H9 (cell line): ENCODE results near the gene LRIG1. TPM values are rescaled to one million over a fixed set of nuclear protein-coding genes. Genes with fewer than 3 reads are reported as not detected.

Experiments used
- DNase-seq: peaks from one replicate; pipeline ENCODE4 v3.0.0-alpha.2; 2017
- H2AFZ ChIP-seq: one replicate; pipeline ENCODE4 v1.6.1; 2013; ENCODE audit warnings: mild to moderate bottlenecking, low read length, control low read depth, moderate library complexity
- H2AK5ac ChIP-seq: 2 replicates; pipeline ENCODE4 v1.6.1; 2013; ENCODE audit warnings: low read length, control low read depth, mixed read lengths; ENCODE audit not compliant: insufficient read length
- H2BK120ac ChIP-seq: one replicate; pipeline ENCODE4 v1.6.1; 2013; ENCODE audit warnings: low read depth, mild to moderate bottlenecking, low read length, control low read depth, inconsistent platforms; ENCODE audit not compliant: poor library complexity, severe bottlenecking
- H2BK12ac ChIP-seq: 2 replicates; pipeline ENCODE4 v1.6.1; 2013; ENCODE audit warnings: low read length, control low read depth, mixed read lengths, low read depth; ENCODE audit not compliant: insufficient read length
- H2BK15ac ChIP-seq: 2 replicates; pipeline ENCODE4 v1.6.1; 2013; ENCODE audit warnings: low read depth, low read length, control low read depth
- H2BK20ac ChIP-seq: one replicate; pipeline ENCODE4 v1.6.1; 2013; ENCODE audit warnings: low read depth, mild to moderate bottlenecking, low read length, control low read depth, inconsistent platforms; ENCODE audit not compliant: poor library complexity, severe bottlenecking
- H2BK5ac ChIP-seq: 2 replicates; pipeline ENCODE4 v1.6.1; 2013; ENCODE audit warnings: low read length, control low read depth, mixed read lengths; ENCODE audit not compliant: insufficient read length
- H3K14ac ChIP-seq: 2 replicates; pipeline ENCODE4 v1.6.1; 2013; ENCODE audit warnings: low read length, control low read depth; ENCODE audit not compliant: insufficient read depth
- H3K18ac ChIP-seq: 2 replicates; pipeline ENCODE4 v1.6.1; 2013; ENCODE audit warnings: low read depth, mild to moderate bottlenecking, mixed read lengths, low read length, control low read depth; ENCODE audit not compliant: insufficient read length
- H3K23ac ChIP-seq: 2 replicates; pipeline ENCODE4 v1.6.1; 2013; ENCODE audit warnings: low read length, control low read depth, mixed read lengths, low read depth; ENCODE audit not compliant: insufficient read length
- H3K23me2 ChIP-seq: 2 replicates; pipeline ENCODE4 v1.6.1; 2013; ENCODE audit warnings: low read depth, mild to moderate bottlenecking, mixed read lengths, low read length, control low read depth; ENCODE audit not compliant: insufficient read length, poor library complexity, severe bottlenecking
- H3K27ac ChIP-seq: 2 replicates; pipeline ENCODE4 v1.5.1; 2013; ENCODE audit warnings: low read length, control low read depth, mixed read lengths, low read depth; ENCODE audit not compliant: insufficient read length
- H3K27me3 ChIP-seq: 2 replicates; pipeline ENCODE4 v1.6.1; 2013; ENCODE audit warnings: low read length, control low read depth, inconsistent platforms; ENCODE audit not compliant: insufficient read depth
- H3K4ac ChIP-seq: 2 replicates; pipeline ENCODE4 v1.6.1; 2013; ENCODE audit warnings: low read depth, mild to moderate bottlenecking, control low read depth, inconsistent platforms, low read length, moderate library complexity
- H3K4me1 ChIP-seq: 2 replicates; pipeline ENCODE4 v1.6.1; 2013; ENCODE audit warnings: low read length, control low read depth, inconsistent platforms; ENCODE audit not compliant: insufficient read depth
- H3K4me2 ChIP-seq: 2 replicates; pipeline ENCODE4 v1.6.1; 2013; ENCODE audit warnings: low read length, control low read depth, mixed read lengths; ENCODE audit not compliant: insufficient read length, insufficient read depth
- H3K56ac ChIP-seq: 2 replicates; pipeline ENCODE4 v1.6.1; 2013; ENCODE audit warnings: low read depth, mild to moderate bottlenecking, mixed read lengths, low read length, control low read depth; ENCODE audit not compliant: insufficient read length
- H3K79me1 ChIP-seq: 2 replicates; pipeline ENCODE4 v1.6.1; 2013; ENCODE audit warnings: low read depth, mild to moderate bottlenecking, moderate library complexity, low read length, control low read depth, inconsistent platforms; ENCODE audit not compliant: insufficient read depth, poor library complexity, severe bottlenecking
- H3K79me2 ChIP-seq: 2 replicates; pipeline ENCODE4 v1.6.1; 2013; ENCODE audit warnings: low read length, control low read depth, inconsistent platforms; ENCODE audit not compliant: insufficient read depth
- H3K9ac ChIP-seq: 2 replicates; pipeline ENCODE4 v1.6.1; 2013; ENCODE audit warnings: low read length, control low read depth, mixed read lengths; ENCODE audit not compliant: insufficient read length; ENCODE audit errors: extremely low read depth
- H3K9me3 ChIP-seq: one replicate; pipeline ENCODE4 v1.6.1; 2013; ENCODE audit warnings: low read depth, low read length, inconsistent platforms; ENCODE audit not compliant: control insufficient read depth
- H3T11ph ChIP-seq: one replicate; pipeline ENCODE4 v1.6.1; 2013; ENCODE audit warnings: mild to moderate bottlenecking, low read length, control low read depth, inconsistent platforms
- H4K20me1 ChIP-seq: one replicate; pipeline ENCODE4 v1.6.1; 2013; ENCODE audit not compliant: control insufficient read depth, insufficient read length, insufficient read depth
- H4K5ac ChIP-seq: 2 replicates; pipeline ENCODE4 v1.6.1; 2013; ENCODE audit warnings: low read depth, mild to moderate bottlenecking, mixed read lengths, low read length, control low read depth; ENCODE audit not compliant: insufficient read length
- H4K8ac ChIP-seq: replicated peaks from 2 replicates; pipeline ENCODE4 v1.6.1; 2013; ENCODE audit warnings: low read length, control low read depth, mixed read lengths, low read depth; ENCODE audit not compliant: insufficient read length
- H4K91ac ChIP-seq: 2 replicates; pipeline ENCODE4 v1.6.1; 2013; ENCODE audit warnings: low read depth, mild to moderate bottlenecking, moderate library complexity, mixed read lengths, low read length, control low read depth; ENCODE audit not compliant: insufficient read length
- H3K27ac Mint-ChIP-seq, 3 experiments: 2 replicates in 2 of 3; 3 replicates in 1 of 3; pipeline ENCODE4 v1.8.0; 2020 to 2021; ENCODE audit warnings: mixed read lengths in 3 of 3, mild to moderate bottlenecking in 1 of 3, moderate library complexity in 1 of 3
- H3K27me3 Mint-ChIP-seq: 2 replicates; pipeline ENCODE4 v1.8.0; 2021; ENCODE audit warnings: low read depth, mild to moderate bottlenecking, moderate library complexity, mixed read lengths
- H3K36me3 Mint-ChIP-seq, 3 experiments: 2 replicates in 2 of 3; 3 replicates in 1 of 3; pipeline ENCODE4 v1.8.0; 2020 to 2021; ENCODE audit warnings: low read depth in 3 of 3, mixed read lengths in 3 of 3; ENCODE audit not compliant: insufficient read depth in 1 of 3
- H3K4me1 Mint-ChIP-seq, 2 experiments: 2 replicates each; pipeline ENCODE4 v1.8.0; 2020; ENCODE audit warnings: mixed read lengths in 2 of 2
- H3K4me3 Mint-ChIP-seq, 2 experiments: 2 replicates in 1 of 2; 3 replicates in 1 of 2; pipeline ENCODE4 v1.8.0; 2020 to 2021; ENCODE audit warnings: mild to moderate bottlenecking in 2 of 2, mixed read lengths in 2 of 2, moderate library complexity in 1 of 2
- H3K9me3 Mint-ChIP-seq, 2 experiments: 2 replicates in 1 of 2; 3 replicates in 1 of 2; pipeline ENCODE4 v1.8.0; 2020; ENCODE audit warnings: mild to moderate bottlenecking in 2 of 2, mixed read lengths in 2 of 2, moderate library complexity in 1 of 2
- WGBS: extraction: QIAGEN DNeasy Blood & Tissue Kit; methylation state at CpG from one replicate; pipeline ENCODE4 v1.1.7; 2013; ENCODE audit warnings: missing lambda C conversion rate, low lambda C conversion rate, mixed read lengths; ENCODE audit not compliant: insufficient read length; ENCODE audit errors: extremely low coverage; 5-methylcytosine and 5-hydroxymethylcytosine counted together
- total RNA-seq: library from RNA; stranded (reverse); gene quantifications from 2 replicates; pipeline ENCODE4 v1.2.1, GENCODE V29; 2021
- TF ChIP-seq, protein P1 (sequence below): fragments of 200-600 bp; sonication (generic); conservative IDR thresholded peaks from 3 replicates; pipeline ENCODE4 v1.8.0; 2021; ENCODE audit warnings: antibody characterized with exemption, mild to moderate bottlenecking

The LRIG1 gene
- total RNA-seq, 1 experiment from 2014 or later: 70.3 TPM

DNA sequence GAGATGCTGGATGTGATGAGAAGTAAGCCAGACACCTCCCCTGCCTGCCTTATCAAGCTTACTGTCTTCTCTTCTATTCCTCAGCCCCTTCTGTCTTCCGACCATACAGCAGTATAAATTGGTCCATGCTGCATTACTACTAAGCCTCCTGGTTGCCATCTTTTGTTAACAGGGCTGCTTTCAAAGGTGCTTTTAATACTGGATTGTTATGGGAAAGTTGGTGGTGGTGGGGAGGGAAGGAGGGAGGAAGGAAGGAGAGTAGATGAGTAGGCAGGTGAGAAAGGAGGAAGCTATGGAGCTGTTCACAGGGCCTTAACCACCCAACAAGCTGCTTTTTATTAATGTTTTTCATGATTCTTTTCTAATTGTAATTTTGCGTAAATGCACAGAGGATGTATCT, 165.2 kb downstream of the LRIG1 start:
- no peak overlapping the region for H3T11ph ChIP-seq
- no peak overlapping the region for H2AFZ ChIP-seq
- no peaks in the 10 kb centered on the region; the same call in 1 of the 2 replicates for H3K4me1 ChIP-seq
- no peak overlapping the region for H4K5ac ChIP-seq
- TF ChIP-seq, protein P1, sequence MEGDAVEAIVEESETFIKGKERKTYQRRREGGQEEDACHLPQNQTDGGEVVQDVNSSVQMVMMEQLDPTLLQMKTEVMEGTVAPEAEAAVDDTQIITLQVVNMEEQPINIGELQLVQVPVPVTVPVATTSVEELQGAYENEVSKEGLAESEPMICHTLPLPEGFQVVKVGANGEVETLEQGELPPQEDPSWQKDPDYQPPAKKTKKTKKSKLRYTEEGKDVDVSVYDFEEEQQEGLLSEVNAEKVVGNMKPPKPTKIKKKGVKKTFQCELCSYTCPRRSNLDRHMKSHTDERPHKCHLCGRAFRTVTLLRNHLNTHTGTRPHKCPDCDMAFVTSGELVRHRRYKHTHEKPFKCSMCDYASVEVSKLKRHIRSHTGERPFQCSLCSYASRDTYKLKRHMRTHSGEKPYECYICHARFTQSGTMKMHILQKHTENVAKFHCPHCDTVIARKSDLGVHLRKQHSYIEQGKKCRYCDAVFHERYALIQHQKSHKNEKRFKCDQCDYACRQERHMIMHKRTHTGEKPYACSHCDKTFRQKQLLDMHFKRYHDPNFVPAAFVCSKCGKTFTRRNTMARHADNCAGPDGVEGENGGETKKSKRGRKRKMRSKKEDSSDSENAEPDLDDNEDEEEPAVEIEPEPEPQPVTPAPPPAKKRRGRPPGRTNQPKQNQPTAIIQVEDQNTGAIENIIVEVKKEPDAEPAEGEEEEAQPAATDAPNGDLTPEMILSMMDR: no peak
- no peaks in the 10 kb centered on the region for H3K23me2 ChIP-seq
- H3K56ac ChIP-seq: no peak overlapping the region
- no peak overlapping the region for H2BK120ac ChIP-seq
- no peaks in the 10 kb centered on the region for H3K79me1 ChIP-seq
- no peak overlapping the region for H2BK20ac ChIP-seq
- H3K27ac Mint-ChIP-seq: peak overlapping the region in 2 of 3 experiments; percentile 50 to 92; a peak in 4 of 7 replicates
- no peak overlapping the region for H3K27ac ChIP-seq
- H3K79me2 ChIP-seq: no peaks in the 10 kb centered on the region
- peak overlapping the region in 1 of 2 experiments; percentile 22; a peak in 2 of 5 replicates for H3K4me3 Mint-ChIP-seq
- H2BK12ac ChIP-seq: no peak overlapping the region
- no peak overlapping the region for H3K23ac ChIP-seq
- no peaks in the 10 kb centered on the region for H3K27me3 ChIP-seq
- no peak overlapping the region for H3K4me2 ChIP-seq
- no peak overlapping the region for H3K18ac ChIP-seq
- H3K9me3 ChIP-seq: no peaks in the 10 kb centered on the region
- no peak overlapping the region for H3K9ac ChIP-seq
- H3K4me1 Mint-ChIP-seq: peaks cover 16 to 22% of the 10 kb centered on the region in 2 experiments
- H4K91ac ChIP-seq: no peak overlapping the region
- H2BK5ac ChIP-seq: no peak overlapping the region
- H3K4ac ChIP-seq: no peak overlapping the region
- no peak overlapping the region for H3K14ac ChIP-seq
- no peak overlapping the region for H4K8ac ChIP-seq
- H4K20me1 ChIP-seq: no peaks in the 10 kb centered on the region
- no peaks in the 10 kb centered on the region for H3K27me3 Mint-ChIP-seq
- no peak overlapping the region for H2AK5ac ChIP-seq
- no peaks in the 10 kb centered on the region for H3K36me3 Mint-ChIP-seq
- no peak overlapping the region for H2BK15ac ChIP-seq
- WGBS: no CpG with 5 or more reads among the region's 2 CpGs
- no peak for DNase-seq
- H3K9me3 Mint-ChIP-seq: no peaks in the 10 kb centered on the region
